Glomerular visceral epithelial cell (primary cell): Measurements from ENCODE around the gene ATF6.
"Not testable (repeated sequence)": the region's sequence is repeated elsewhere in the genome, so short reads cannot be mapped to it uniquely, and the experiment has no call there.

Experiments
- DNase-seq: peaks from one replicate; pipeline ENCODE4 v3.0.0-alpha.2; 2016; ENCODE audit errors: extremely low spot score

ATF6 gene

DNA sequence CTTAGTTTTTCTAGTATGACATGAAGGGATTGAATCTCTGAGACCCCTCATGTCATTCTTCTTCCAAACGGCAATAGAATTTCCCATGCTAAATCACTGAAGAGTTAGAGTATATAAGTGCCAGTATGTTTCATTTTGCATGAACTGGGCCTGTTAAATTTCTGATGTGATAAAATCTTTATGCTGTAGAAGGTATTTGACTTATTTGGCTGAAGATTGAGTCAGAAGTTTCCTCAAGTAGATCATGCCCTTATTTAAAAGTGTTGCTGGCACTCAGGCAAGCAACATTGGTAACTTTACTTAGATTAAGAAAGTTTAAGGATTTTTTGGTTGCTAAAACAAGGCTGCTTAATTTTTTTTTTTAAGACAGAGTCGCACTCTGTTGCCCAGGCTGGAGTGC is 13.3 kb downstream of the ATF6 start:
- DNase-seq: no peak

DNA sequence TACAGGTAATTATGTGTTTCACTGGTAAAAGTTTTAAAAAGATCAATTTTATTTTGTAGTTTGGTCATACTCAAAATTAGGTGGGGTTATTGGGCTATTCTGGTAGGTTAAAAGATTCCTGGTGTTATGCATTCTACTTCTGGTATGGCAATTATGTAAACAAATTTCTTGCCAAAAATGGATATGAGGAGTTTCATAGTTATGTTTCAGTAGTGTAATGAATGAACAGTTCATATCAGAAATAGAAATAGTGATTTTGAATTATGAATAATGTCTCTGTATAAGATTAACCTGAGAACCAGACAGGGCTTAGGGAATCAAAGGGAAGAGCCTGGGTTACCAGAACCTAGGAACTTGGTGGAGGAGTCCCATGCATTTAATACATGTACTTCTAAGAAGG is 15.9 kb downstream of the ATF6 start:
- no peak for DNase-seq

DNA sequence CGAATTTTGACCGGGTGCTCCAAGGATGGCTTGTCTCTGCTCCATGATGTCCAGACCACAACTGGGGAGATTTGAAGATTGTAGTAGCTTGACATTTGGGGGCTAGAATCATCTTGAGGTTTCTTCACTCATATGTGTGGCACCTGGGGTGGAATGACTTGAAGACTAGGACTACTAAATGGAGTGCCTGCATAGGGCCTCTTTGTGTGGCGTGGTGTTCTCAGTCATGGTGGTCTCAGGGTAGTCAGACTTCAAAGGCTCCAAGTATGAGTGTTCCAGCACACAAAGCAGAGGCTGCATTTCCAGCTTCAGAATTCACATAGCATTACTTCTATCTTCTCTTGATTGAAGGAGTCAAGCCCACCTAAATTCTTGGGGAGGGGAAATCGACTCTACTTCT is 16.8 kb downstream of the ATF6 start:
- no peak for DNase-seq

DNA sequence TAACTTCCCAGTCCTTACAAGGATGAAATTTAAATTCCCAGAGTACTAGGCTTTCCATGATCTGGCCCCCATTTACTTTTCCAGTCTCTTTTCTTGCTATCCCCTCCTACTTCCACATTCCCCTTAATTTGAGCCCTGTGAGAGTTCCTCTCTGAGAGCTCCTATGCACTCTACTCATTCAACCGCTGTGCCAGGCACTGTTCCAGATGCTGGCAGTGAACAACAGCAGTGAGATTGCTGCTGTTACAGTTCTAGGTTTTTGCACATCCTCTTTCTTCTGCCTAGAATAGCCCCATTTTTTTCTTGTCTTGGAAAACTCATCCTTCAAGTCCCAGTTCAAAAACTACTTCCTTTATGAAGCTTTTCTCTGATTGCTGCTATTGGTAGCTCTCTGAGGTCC is 18.8 kb downstream of the ATF6 start:
- DNase-seq: no peak

DNA sequence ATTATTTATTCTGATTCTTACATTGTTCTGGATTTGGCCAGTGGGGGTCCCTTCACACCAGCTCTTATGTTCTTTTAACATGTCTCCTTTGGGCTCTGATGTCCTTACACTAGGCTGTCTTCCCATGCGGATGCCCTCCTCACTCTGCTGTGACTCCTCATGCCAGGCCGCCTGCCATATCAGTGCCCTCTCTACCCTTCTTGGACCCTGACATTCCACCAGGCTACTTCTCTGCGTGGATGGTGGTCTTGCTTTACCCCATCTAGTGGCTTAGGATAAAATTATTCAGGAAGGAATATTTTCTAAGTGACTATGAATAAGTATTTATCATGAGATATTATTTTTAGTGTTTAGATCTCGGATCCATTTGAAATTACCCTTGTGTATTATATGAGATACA is 21.2 kb downstream of the ATF6 start:
- no peak for DNase-seq

DNA sequence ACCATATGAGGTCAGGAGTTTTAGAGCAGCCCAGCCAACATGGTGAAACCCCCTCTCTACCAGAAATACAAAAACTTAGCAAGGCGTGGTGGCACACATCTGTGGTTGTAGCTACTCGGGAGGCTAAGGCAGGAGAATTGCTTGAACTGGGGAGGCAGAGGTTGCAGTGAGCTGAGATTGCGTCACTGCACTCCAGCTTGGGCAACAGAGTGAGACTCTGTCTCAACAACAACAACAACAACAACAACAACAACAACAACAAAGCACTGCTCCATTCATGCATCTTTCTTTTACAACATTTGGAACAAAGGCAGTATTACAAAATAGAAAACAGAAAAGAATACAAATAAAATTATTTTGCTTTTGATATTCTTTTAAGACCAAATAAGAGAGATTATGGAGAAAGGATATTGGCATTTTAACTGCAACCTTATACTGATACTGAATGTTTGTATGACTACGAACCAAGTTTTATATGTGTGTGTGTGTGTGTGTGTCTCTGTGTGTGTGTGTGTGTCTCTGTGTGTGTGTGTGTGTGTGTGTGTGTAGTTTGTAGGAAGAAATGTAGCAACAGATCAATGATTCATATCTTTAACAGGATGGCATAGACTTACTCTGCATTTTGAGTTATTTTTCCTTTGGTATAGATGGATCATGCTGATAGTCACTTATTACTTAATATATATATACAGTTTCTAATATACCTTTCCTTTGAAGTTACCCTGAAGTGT is 24.6 kb downstream of the ATF6 start:
- DNase-seq: no peak

DNA sequence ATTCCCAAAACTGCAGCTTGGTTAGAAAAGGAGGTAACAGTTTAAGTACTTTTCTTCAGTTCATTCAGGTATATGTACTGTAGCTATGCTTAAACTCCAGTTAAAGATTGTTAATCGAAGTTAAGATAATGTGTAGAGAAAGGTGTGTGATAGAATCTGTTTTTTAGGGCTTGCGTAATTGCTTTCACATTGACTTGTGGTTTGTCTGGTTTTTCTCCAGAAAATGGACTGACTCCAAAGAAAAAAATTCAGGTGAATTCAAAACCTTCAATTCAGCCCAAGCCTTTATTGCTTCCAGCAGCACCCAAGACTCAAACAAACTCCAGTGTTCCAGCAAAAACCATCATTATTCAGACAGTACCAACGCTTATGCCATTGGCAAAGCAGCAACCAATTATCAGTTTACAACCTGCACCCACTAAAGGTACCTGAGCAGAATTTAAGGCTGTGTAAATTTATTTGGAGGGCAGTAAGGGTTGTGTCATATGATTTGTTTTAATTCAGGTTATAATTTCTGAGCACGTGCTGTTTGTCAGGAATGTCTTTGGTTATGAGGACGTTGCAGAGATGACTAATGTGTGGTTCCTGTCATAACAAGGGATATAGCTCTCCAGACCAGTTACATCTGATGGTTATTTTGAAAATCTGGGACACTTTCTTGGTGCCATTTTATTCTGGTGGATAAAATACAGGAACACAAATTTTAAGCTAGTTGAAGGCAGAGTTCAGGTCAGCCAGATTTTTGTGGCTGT is 26.0 kb downstream of the ATF6 start:
- DNase-seq: peak; percentile 10

DNA sequence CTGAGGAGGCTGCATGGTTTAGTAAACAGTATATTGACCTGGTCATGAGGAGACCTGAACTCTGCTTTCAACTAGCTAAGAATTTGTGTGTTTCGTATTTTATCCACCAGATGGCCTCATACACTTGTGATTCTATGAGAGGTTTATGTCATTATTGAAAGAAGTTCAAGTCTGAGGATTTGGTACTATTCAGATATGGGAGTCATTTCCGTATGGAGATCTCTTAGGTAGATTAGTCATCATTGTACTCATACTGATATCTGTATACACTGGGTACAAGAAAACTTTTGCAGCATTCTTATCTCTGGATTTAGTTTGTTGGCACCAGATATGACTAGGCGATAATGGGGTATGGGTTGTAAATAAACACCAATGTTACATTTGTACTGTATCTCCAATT is 26.6 kb downstream of the ATF6 start:
- DNase-seq: peak; percentile 72

DNA sequence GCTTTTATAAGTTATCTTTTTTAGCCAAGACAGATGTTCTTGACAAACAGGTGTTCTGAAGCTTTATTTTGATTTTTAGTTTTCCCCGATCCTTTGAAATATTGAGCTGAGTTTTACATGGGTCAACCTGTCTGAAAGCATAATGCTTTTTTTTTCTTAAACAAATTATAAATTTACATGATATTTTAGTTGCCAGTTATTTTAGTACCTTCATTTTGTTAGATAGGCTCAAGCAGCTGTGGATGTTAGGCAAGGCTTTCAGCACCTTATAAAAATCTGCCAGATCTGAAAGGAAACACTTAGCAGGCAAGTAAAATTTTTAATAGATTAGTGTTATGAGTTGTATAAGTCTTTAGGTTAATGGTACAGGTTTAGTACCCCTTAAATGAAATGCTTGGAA is 33.7 kb downstream of the ATF6 start:
- DNase-seq: no peak

DNA sequence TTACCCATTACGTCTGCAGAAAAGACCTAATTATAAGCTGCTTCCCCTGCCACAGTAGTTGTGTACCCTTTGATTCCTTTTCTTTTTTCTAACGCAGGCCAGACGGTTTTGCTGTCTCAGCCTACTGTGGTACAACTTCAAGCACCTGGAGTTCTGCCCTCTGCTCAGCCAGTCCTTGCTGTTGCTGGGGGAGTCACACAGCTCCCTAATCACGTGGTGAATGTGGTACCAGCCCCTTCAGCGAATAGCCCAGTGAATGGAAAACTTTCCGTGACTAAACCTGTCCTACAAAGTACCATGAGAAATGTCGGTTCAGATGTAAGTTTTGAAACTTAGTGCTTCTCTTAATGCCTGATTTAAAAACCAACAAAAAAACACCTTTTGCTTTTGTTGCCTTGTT is 35.8 kb downstream of the ATF6 start:
- no peak for DNase-seq

DNA sequence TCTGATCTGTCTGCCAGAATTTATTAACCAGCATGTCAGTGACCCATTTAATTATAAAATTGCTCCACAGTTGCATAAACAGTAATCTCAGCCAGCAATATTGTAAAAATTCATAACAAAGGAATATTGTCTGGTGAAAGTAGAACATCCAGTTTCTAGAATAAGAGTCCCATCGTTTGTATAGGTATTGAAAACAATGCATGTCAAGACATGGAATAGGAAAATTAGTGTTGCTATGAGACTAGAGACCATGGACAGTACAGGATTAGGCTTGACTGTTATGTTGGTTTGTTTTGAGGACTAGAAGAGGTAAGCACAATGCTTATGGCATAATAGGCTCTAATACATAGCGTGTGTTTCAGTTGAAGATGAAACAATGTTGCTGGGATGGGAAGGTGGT is 37.1 kb downstream of the ATF6 start:
- no peak for DNase-seq

DNA sequence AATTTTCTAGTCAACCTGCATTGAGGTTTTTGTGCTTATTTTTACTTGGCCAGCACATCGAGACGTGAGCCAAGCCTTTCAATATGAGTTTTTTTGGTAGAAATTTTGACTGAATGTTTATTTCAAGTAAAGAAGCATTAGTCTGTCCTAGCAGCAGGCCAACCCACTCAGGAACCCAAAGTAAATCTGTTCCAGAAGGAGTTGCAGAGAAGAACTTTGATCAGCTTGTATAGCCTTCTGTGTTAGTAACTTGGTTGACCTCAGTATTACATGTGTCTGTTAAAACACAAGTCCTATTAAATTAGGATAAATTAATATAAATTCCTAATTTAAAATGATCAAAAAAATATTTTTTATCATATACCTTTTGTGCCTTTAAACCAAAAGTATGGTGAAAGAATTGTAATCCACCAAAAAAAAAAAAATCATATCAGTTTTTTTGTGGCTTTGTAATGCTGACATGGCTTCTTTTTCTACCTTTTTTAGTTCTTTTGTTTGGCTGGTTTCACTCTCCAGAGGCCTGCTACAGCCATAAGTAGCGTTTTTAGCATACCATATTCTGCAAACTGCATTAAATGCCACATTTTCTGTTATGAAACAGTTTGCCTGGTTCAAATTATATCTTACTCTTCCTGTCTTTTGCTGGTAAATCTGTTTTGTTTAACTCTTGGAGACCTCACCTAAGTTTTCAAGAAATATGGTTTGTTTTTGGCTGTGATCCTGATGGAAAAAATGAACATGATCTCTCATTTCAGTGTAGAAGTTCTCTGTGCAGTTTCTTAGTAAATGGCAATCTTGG is 39.5 kb downstream of the ATF6 start:
- no peak for DNase-seq

DNA sequence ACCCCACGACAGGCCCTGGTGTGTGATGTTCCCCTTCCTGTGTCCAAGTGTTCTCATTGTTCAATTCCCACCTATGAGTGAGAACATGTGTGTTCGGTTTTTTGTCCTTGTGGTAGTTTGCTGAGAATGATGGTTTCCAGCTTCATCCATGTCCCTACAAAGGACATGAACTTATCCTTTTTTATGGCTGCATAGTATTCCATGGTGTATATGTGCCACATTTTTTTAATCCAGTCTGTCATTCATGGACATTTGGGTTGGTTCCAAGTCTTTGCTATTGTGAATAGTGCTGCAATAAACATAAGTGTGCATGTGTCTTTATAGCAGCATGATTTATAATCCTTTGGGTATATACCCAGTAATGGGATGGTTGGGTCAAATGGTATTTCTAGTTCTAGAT is 43.1 kb downstream of the ATF6 start:
- not testable (repeated sequence) for DNase-seq

DNA sequence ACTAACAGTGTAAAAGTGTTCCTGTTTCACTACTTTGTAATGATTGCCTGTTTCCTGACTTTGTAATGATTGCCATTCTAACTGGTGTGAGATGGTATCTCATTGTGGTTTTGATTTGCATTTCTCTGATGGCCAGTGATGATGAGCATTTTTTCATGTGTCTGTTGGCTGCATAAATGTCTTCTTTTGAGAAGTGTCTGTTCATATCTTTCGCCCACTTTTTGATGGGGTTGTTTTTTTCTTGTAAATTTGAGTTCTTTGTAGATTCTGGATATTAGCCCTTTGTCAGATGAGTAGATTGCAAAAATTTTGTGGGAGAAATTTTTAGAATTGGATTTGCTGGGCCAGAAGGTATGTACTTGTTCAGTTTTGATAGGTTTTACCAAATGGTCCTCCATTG is 43.5 kb downstream of the ATF6 start:
- DNase-seq: not testable (repeated sequence)

DNA sequence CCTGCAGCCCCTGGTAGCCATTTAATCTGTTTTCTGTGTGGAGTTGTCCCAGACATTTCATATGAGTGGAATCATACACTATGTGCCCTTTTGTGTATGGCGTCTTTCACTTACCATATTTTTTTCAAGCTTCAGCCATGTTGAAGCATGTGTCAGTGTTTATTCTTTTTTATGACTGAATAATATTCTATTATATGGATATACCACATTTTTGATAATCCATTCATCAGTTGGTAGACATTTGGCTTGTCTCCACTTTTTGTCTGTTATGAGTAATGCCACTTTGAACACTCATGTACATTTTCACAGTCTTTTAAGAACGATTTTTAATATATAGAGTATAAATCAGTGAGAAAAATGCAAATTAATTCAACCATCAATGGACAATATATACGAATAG is 44.7 kb downstream of the ATF6 start:
- no peak for DNase-seq

DNA sequence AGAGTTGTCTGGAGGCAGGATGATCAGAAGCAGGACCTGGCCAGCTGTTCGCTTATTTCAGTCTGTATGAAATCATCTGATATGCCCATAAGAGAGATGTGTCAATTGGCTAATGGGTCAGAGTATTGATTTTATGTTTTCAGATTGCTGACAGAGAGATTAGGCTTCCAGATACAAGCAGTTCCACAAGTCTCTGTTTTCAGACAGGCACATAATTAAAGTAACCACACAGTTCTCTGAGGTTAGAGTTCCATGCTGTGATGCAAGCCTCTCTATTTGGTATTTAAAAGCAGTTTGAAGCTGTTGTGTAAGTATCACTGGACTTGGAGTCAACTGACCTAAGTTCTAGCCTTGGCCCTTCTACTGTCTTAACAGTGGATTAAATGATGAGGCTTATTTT is 50.1 kb downstream of the ATF6 start:
- no peak for DNase-seq

DNA sequence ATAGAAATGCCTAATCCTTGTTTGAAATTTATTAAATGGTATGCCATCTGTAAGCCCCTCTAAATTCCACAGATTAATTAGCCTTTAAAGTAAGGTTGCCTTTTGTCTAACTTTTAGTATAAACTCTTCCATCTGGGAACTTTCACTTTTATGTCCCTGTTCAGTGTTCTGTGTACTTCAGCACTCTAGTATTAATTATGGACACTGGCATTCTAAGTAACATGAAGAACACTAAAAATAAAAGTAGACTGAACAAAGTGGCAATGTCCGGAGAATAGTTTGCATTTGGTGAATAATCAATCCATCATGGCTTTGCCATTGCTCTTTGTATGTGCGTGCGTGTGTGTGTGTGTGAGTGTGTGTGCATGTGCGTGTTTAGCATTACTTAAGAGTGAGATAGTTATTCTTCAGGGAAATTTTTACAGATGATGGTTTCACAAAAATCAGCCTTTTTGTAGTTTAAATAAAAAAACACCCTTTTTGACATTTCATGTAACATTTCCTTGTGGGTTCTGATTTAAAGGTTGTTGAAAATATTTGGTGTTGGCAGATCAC is 51.1 kb downstream of the ATF6 start:
- DNase-seq: no peak

DNA sequence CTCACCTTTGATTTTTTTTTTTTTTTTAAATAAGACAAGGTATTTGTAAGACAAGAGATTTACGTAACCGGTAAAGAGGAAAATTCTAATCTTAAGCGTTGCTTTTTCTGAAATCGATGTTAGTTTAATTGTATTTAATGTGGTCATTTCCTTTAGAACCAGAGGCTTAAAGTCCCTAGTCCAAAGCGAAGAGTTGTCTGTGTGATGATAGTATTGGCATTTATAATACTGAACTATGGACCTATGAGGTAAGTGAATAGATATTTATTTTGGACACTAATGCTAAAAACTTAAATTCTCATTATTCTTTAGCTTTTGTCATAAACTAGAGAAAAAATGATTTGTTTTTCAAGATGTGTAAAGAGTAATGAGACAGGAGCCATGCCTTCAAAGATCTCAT is 54.8 kb downstream of the ATF6 start:
- no peak for DNase-seq

DNA sequence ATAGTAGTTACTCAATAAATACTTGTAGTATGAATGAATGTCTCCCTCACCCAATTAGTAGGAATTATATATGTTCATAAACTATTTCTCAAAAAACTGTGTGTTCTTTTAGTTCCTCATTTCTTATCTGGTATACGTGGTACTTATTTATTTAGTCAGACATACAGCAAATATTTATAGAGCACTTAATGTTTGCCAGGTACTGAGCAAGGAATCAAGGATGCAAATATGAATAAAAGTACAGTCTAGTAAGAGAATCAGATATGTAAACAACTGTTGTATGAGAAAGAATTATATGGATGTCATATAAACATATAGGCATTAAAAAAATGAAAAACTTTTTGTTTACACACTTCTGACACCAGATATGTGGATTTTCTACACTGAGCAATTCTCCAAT is 58.5 kb downstream of the ATF6 start:
- no peak for DNase-seq

DNA sequence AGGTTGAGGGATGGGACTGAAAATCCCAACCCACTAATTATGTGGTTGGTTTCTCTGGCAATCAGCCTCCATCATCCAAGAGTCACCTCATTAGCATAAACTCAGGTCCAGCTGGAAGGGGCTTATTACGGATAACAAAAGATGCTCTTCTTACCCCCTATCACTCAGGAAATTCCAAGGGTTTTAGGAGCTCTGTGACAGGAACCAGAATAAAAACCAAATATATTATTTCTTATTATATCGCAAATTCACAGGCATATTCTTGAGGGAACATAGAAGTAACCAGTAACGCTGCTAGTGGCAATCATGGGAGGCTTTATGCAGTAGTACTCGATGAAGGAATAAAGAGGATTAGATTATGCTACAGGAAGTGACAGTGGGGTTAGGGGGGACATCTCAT is 59.7 kb downstream of the ATF6 start:
- no peak for DNase-seq

DNA sequence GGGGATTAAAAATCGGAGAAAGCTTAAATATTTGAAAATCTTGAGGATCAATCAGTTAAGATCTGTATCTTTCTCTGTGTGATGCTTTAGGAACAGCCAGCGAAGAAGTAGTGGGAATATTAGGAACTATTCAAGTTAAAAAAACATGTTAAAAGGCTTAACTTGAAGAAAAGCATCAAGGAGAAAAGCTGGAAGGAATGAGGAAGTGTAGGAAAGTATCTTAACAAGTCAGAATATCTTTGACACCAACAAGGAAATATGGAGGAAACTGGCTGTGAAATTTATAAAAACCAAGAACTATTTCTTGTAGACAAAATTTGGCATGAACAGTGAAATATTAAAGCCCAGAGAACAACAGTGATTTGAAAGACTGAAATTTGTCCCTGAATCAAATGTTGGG is 60.4 kb downstream of the ATF6 start:
- DNase-seq: no peak

DNA sequence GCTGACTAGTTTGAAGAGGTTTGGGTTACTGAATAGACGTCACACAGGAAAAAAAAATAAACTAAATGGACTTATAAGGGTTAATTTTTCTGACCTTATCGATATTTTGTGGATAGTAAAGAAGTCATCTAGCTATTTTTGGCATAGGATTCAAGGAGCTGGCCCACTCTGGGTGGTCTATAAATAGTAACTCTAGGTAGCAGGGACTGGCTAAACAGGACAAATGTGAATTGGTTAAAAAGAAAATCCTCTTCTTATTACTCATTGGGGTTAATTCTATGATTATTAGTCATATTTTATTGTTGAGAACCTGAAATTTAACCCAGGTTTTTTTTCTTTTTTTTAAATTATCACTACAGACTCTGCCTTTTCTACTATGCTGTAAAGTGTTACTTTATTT is 61.7 kb downstream of the ATF6 start:
- DNase-seq: no peak
